ENCODE data around the gene PUM2. TPM values are rescaled to one million over a fixed set of nuclear protein-coding genes. Genes with fewer than 3 reads are reported as not detected.
A peak's percentile ranks its signal among the peaks of the same experiment; 100 is the strongest.
"Not testable (repeated sequence)": the region's sequence is repeated elsewhere in the genome, so short reads cannot be mapped to it uniquely, and the experiment has no call there.

PUM2 gene
- total and polyA plus RNA-seq, 2 donors from 2014 or later, result 22.0 to 94.3 TPM

- H3K36me3 ChIP-seq (ENCODE audit: control insufficient read depth in 2 of 3, insufficient read depth in 3 of 3, low read length in 3 of 3), result peaks cover 3 to 27% (median 22%) of the 10 kb centered on the region in 3 donors
- intact Hi-C loops (cut with DNase I), result no loop called here
Measured at GRCh38 chr2:20249170-20249569, 101.5 kb downstream of the PUM2 start.

DNA sequence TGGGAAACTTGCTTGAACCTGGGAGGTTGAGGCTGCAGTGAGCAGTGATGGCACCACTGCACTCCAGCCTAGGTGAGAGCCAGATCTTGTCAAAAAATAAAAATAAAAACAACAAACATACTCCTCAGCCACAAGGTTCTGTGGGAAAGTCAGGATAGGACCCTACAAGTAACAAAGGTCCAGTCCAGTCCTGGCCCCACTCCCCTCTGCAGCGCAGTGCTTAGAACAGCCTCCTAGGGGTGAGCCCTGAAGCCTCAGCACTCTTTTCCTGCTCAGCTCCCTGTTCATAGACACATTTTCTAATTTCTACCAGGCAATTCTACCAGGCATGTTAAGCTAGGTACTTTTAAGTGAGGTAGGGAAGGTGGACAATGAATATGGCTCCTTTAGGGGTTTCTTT is 103.6 kb downstream of the PUM2 start:
- TF ChIP-seq, protein P1, sequence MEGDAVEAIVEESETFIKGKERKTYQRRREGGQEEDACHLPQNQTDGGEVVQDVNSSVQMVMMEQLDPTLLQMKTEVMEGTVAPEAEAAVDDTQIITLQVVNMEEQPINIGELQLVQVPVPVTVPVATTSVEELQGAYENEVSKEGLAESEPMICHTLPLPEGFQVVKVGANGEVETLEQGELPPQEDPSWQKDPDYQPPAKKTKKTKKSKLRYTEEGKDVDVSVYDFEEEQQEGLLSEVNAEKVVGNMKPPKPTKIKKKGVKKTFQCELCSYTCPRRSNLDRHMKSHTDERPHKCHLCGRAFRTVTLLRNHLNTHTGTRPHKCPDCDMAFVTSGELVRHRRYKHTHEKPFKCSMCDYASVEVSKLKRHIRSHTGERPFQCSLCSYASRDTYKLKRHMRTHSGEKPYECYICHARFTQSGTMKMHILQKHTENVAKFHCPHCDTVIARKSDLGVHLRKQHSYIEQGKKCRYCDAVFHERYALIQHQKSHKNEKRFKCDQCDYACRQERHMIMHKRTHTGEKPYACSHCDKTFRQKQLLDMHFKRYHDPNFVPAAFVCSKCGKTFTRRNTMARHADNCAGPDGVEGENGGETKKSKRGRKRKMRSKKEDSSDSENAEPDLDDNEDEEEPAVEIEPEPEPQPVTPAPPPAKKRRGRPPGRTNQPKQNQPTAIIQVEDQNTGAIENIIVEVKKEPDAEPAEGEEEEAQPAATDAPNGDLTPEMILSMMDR (IDR thresholded peaks at IDR 0.05; ENCODE audit: borderline replicate concordance, extremely low read depth, insufficient read depth), result no peak
- no peaks in the 10 kb centered on the region for H3K4me1 ChIP-seq (ENCODE audit: control insufficient read depth in 2 of 3, insufficient read depth in 2 of 3, low read depth in 1 of 3, low read length in 3 of 3)
- H3K36me3 ChIP-seq (ENCODE audit: control insufficient read depth in 2 of 3, insufficient read depth in 3 of 3, low read length in 3 of 3), result peaks cover 0 to 8% (median 7%) of the 10 kb centered on the region in 3 donors
- H3K27me3 ChIP-seq (ENCODE audit: control insufficient read depth, insufficient read depth, low read length), result no peaks in the 10 kb centered on the region
- H3K9me3 ChIP-seq (ENCODE audit: control insufficient read depth in 2 of 3, insufficient read depth in 1 of 3, low read length in 3 of 3), result no peaks in the 10 kb centered on the region
- no peak overlapping the region for H3K9ac ChIP-seq (ENCODE audit: low read length in 3 of 3)
- H3K4me3 ChIP-seq (ENCODE audit: low read length in 3 of 3), result no peak overlapping the region
- intact Hi-C loops (cut with DNase I), result no loop called here
- FAIRE-seq, result no peak
- H3K27ac ChIP-seq (ENCODE audit: low read depth in 2 of 2, low read length in 2 of 2), result no peak overlapping the region
- DNase-seq, result no peak

More at GRCh38 chr2:20249170-20249569, 101.5 kb downstream of the PUM2 start:
- no peak for DNase-seq
- no peaks in the 10 kb centered on the region for H3K27me3 ChIP-seq (ENCODE audit: control insufficient read depth, insufficient read depth, low read length)
- H3K9ac ChIP-seq (ENCODE audit: low read length in 3 of 3), result no peak overlapping the region
- TF ChIP-seq, protein P1 (IDR thresholded peaks at IDR 0.05; ENCODE audit: borderline replicate concordance, extremely low read depth, insufficient read depth), result no peak
- no peaks in the 10 kb centered on the region for H3K9me3 ChIP-seq (ENCODE audit: control insufficient read depth in 2 of 3, insufficient read depth in 1 of 3, low read length in 3 of 3)
- H3K27ac ChIP-seq (ENCODE audit: low read depth in 2 of 2, low read length in 2 of 2), result no peak overlapping the region
- H3K4me3 ChIP-seq (ENCODE audit: low read length in 3 of 3), result no peak overlapping the region
- no peaks in the 10 kb centered on the region for H3K4me1 ChIP-seq (ENCODE audit: control insufficient read depth in 2 of 3, insufficient read depth in 2 of 3, low read depth in 1 of 3, low read length in 3 of 3)
- no peak for FAIRE-seq

DNA sequence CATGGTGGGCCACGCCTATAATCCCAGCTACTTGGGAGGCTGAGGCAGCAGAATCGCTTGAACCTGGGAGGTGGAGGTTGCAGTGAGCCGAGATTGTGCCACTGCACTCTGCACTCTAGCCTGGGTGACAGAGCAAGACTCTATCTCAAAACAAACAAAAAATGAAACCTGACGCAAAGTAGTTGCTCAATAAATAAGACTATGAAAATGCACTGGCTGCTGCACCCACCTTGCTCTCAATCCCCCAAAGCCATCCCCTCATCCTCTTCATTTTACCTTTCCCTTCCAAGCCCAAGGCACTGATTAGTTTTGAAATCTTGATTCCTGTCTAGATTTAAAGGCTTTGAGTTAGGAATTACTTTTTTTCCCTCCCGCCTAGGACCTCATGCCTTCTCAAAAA is 107.0 kb downstream of the PUM2 start:
- H3K4me1 ChIP-seq (ENCODE audit: control insufficient read depth in 2 of 3, insufficient read depth in 2 of 3, low read depth in 1 of 3, low read length in 3 of 3); H3K9ac ChIP-seq (ENCODE audit: low read length in 3 of 3); H3K27ac ChIP-seq (ENCODE audit: low read depth in 2 of 2, low read length in 2 of 2); DNase-seq; H3K36me3 ChIP-seq (ENCODE audit: control insufficient read depth in 2 of 3, insufficient read depth in 3 of 3, low read length in 3 of 3); H3K4me3 ChIP-seq (ENCODE audit: low read length in 3 of 3); H3K9me3 ChIP-seq (ENCODE audit: control insufficient read depth in 2 of 3, insufficient read depth in 1 of 3, low read length in 3 of 3); FAIRE-seq; H3K27me3 ChIP-seq (ENCODE audit: control insufficient read depth, insufficient read depth, low read length); intact Hi-C loops (cut with DNase I): not testable (repeated sequence)

- Histone ChIP-seq H3K27me3 (ENCODE audit: control insufficient read depth, insufficient read depth, low read length) (no peaks in the 10 kb centered on the region), H3K27ac (ENCODE audit: low read depth in 2 of 2, low read length in 2 of 2) (no peak overlapping the region), H3K9me3 (ENCODE audit: control insufficient read depth in 2 of 3, insufficient read depth in 1 of 3, low read length in 3 of 3) (no peaks in the 10 kb centered on the region), H3K4me1 (ENCODE audit: control insufficient read depth in 2 of 3, insufficient read depth in 2 of 3, low read depth in 1 of 3, low read length in 3 of 3) (no peaks in the 10 kb centered on the region), H3K4me3 (ENCODE audit: low read length in 3 of 3) (no peak overlapping the region), H3K9ac (ENCODE audit: low read length in 3 of 3) (no peak overlapping the region), H3K36me3 (ENCODE audit: control insufficient read depth in 2 of 3, insufficient read depth in 3 of 3, low read length in 3 of 3) (peaks cover 0 to 6% (median 0%) of the 10 kb centered on the region in 3 donors)
- peak in 1 of 5 donors; percentile 11 for DNase-seq
- no peak for FAIRE-seq
- TF ChIP-seq, protein P1 (IDR thresholded peaks at IDR 0.05; ENCODE audit: borderline replicate concordance, extremely low read depth, insufficient read depth), result no peak
- intact Hi-C loops (cut with DNase I), result no loop called here
Measured at GRCh38 chr2:20242727-20243377, 107.8 kb downstream of the PUM2 start.
